K562 (cell line): ENCODE results near the gene TSHZ1. TPM values are rescaled to one million over a fixed set of nuclear protein-coding genes. Genes with fewer than 3 reads are reported as not detected.

Experiments
- ATAC-seq: fragments of 200-7000 bp; cut with Tn5 transposase; 3 replicates; pipeline ENCODE4 v1.9.1; 2020; ENCODE audit warnings: moderate library complexity
- BruUV-seq: library from RNA; stranded (reverse); fragments of 400-500 nt; replicated peaks from 2 replicates; lab custom pipeline; 2021; lab: Mats Ljungman, UMichigan
- CTCF ChIA-PET: fragments of 300-600 bp; formaldehyde crosslinking; extraction: SDS; loops from one replicate; lab custom pipeline; 2021; ENCODE audit warnings: low intra/inter-chr PET ratio; lab: Yijun Ruan, JAX
- POLR2A ChIA-PET: fragments of 300-600, 350-650 bp; sonication (Branson Sonifier 250); formaldehyde crosslinking; extraction: SDS; loops from one replicate; lab custom pipeline; 2021; ENCODE audit warnings: antibody characterized with exemption, inconsistent platforms; lab: Yijun Ruan, JAX
- DNase-seq, 4 experiments: peaks; one replicate each; pipeline versions ENCODE4 v3.0.0 to v3.0.0-alpha.2; 2011 to 2018; ENCODE audit warnings: low spot score in 3 of 4, mixed read lengths in 3 of 4; ENCODE audit errors: extremely low read depth in 1 of 4
- FAIRE-seq: peaks from 2 replicates; lab custom pipeline; 2011; peaks lifted over from hg19 to GRCh38; lab: Jason Lieb, UNC
- H2AFZ ChIP-seq: 2 replicates; pipeline ENCODE4 v1.6.0; 2011; ENCODE audit warnings: low read depth, low read length, control low read depth, inconsistent platforms
- H3K27ac ChIP-seq: fragments of 200-600 bp; 3 replicates; pipeline ENCODE4 v1.8.0; 2011; ENCODE audit warnings: low read depth, mild to moderate bottlenecking, control low read depth, inconsistent platforms, low read length, moderate library complexity, mixed read lengths; ENCODE audit errors: extremely low read depth
- H3K27me3 ChIP-seq, 2 experiments: fragments of 300-600 bp in 1 of 2; 2 replicates in 1 of 2; 3 replicates in 1 of 2; pipeline versions ENCODE4 v1.6.0 to v1.8.0; 2011; ENCODE audit warnings: inconsistent platforms in 2 of 2, low read length in 2 of 2, mild to moderate bottlenecking in 1 of 2, mixed read lengths in 1 of 2, moderate library complexity in 1 of 2; ENCODE audit not compliant: control insufficient read depth in 2 of 2, insufficient read depth in 2 of 2
- H3K36me3 ChIP-seq: fragments of 300-600 bp; 3 replicates; pipeline ENCODE4 v1.8.0; 2011; ENCODE audit warnings: mild to moderate bottlenecking, low read length, inconsistent platforms; ENCODE audit not compliant: control insufficient read depth, insufficient read depth
- H3K4me1 ChIP-seq, 2 experiments: fragments of 200-600 bp in 1 of 2; replicated peaks in 1 of 2; 2 replicates in 1 of 2; 3 replicates in 1 of 2; pipeline versions ENCODE4 v1.5.1 to v1.8.0; 2011; ENCODE audit warnings: inconsistent platforms in 2 of 2, low read length in 2 of 2, mild to moderate bottlenecking in 1 of 2, mixed read lengths in 1 of 2, moderate library complexity in 1 of 2; ENCODE audit not compliant: control insufficient read depth in 2 of 2, insufficient read depth in 2 of 2
- H3K4me2 ChIP-seq: 2 replicates; pipeline ENCODE4 v1.6.1; 2011; ENCODE audit warnings: low read length, control low read depth, inconsistent platforms, mixed read lengths; ENCODE audit not compliant: insufficient read depth
- H3K4me3 ChIP-seq: fragments of 200-600 bp; sonication (generic), shearing (Covaris generic); 2 replicates; pipeline ENCODE4 v1.5.1; 2016; ENCODE audit warnings: control low read depth, inconsistent platforms
- H3K79me2 ChIP-seq: fragments of 200-600 bp; 3 replicates; pipeline ENCODE4 v1.8.0; 2011; ENCODE audit warnings: low read length, inconsistent platforms; ENCODE audit not compliant: control insufficient read depth, insufficient read depth
- H3K9ac ChIP-seq, 2 experiments: 2 replicates each; pipeline versions ENCODE4 v1.6.0 to v1.6.1; 2011; ENCODE audit warnings: low read depth in 2 of 2, low read length in 2 of 2, control low read depth in 1 of 2, inconsistent platforms in 1 of 2, mild to moderate bottlenecking in 1 of 2, mixed read lengths in 1 of 2; ENCODE audit not compliant: insufficient read depth in 1 of 2
- H3K9me1 ChIP-seq: one replicate; pipeline ENCODE4 v1.6.0; 2011; ENCODE audit warnings: inconsistent platforms, mild to moderate bottlenecking, low read length, moderate library complexity; ENCODE audit not compliant: control insufficient read depth, insufficient read depth
- H3K9me3 ChIP-seq: replicated peaks from 2 replicates; pipeline ENCODE4 v1.5.1; 2011; ENCODE audit warnings: low read depth, low read length, inconsistent platforms; ENCODE audit not compliant: control insufficient read depth, insufficient read depth
- H4K20me1 ChIP-seq: replicated peaks from 2 replicates; pipeline ENCODE4 v1.6.1; 2011; ENCODE audit warnings: low read length, inconsistent platforms, mixed read lengths; ENCODE audit not compliant: control insufficient read depth, insufficient read depth
- ASH1L ChIP-seq: fragments of 450-650 bp; IDR thresholded peaks from 2 replicates; pipeline ENCODE4 v1.6.1; 2018; ENCODE audit warnings: borderline replicate concordance, mild to moderate bottlenecking, low read depth; ENCODE audit not compliant: partially characterized antibody
- ATF1 ChIP-seq, 2 experiments: fragments of 450-650 bp in 1 of 2; IDR thresholded peaks; 2 replicates each; pipeline ENCODE4 v1.6.1; 2016; ENCODE audit warnings: missing compliant biosample characterization in 1 of 2, missing genetic modification characterization in 1 of 2
- MCM5 ChIP-seq: fragments of 450-650 bp; IDR thresholded peaks from 2 replicates; pipeline ENCODE4 v1.6.1; 2016; ENCODE audit warnings: low read depth
- WGBS: fragments of 100-300 bp; shearing (Covaris generic); methylation state at CpG from one replicate; pipeline ENCODE4 v1.1.6; 2016; ENCODE audit warnings: low coverage, mixed read lengths; ENCODE audit not compliant: insufficient coverage; ENCODE audit errors: missing lambda C conversion rate; 5-methylcytosine and 5-hydroxymethylcytosine counted together
- in situ Hi-C: fragments of 300-500 bp; cut with MboI; formaldehyde crosslinking; loops from 4 replicates; pipeline ENCODE4 v1.15.0; 2018; ENCODE audit warnings: inconsistent platforms, mixed read lengths
- intact Hi-C: fragments of 100-400 bp; cut with micrococcal nuclease; formaldehyde crosslinking; loops from 2 replicates; pipeline ENCODE4 v1.14.2; 2022
- polyA plus RNA-seq, 8 experiments: library from polyadenylated mRNA; depleted of rRNA in 4 of 8; stranded (reverse) in 5 of 8; unstranded in 3 of 8; fragments of >200 nt; fragmentation: Nextera tagmentation in 2 of 8; fragmentation: Illumina TruSeq in 1 of 8; extraction: Ambion mirVana in 2 of 8; extraction: Trizol in 1 of 8; gene quantifications; 2 replicates each; pipeline versions ENCODE4 v1.2.1 to v1.2.3, GENCODE V29; 2011 to 2014; ENCODE audit warnings: inconsistent platforms in 1 of 8, missing spikeins in 1 of 8
- total RNA-seq, 7 experiments: library from RNA; depleted of rRNA in 6 of 7; stranded (reverse); fragments of >200 nt in 6 of 7; fragmentation: Illumina TruSeq in 2 of 7; extraction: Trizol in 2 of 7; gene quantifications; 2 replicates each; pipeline versions ENCODE4 v1.2.1 to v1.2.3, GENCODE V29; 2011 to 2021; ENCODE audit warnings: low replicate concordance in 1 of 7
- TF ChIP-seq, protein P1 (sequence below): fragments of 200-600 bp; sonication (generic); IDR thresholded peaks from one replicate; pipeline ENCODE4 v1.6.1; 2012; ENCODE audit warnings: mild to moderate bottlenecking, low read depth, low read length, inconsistent platforms

TSHZ1 gene
- total and polyA plus RNA-seq, 9 of the 15 experiments (the other 6 are each of a cell fraction or from before 2014, with no cell fraction given) = 1.1 to 7.2 (median 2.7) TPM

DNA sequence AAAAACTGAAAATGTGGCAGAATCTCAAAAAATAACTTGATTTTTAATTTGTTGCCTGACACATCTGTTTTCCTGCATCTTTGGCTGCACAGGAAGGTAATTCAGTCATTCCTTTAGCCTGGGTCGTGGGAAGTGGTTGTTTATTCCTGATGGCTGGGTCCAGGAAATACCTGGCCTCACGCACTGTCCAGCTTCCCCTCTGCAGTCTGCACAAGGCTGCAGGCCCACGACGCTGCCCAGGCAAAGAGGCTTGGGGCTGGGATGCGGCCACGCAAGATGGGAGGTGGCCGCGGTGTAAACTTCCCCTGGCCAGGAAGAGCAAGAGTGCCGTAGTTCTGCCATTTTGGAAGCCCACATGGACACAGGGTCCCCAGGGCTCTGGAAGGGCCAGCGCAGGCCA, 28.2 kb downstream of the TSHZ1 start:
- Histone ChIP-seq H2AFZ (no peak overlapping the region), H3K9me1 (no peaks in the 10 kb centered on the region), H3K9ac (no peak overlapping the region), H3K4me2 (no peak overlapping the region), H3K27me3 (no peaks in the 10 kb centered on the region), H3K4me1 (peaks cover 0 to 2% of the 10 kb centered on the region in 2 experiments; a peak in 1 of 5 replicates), H3K27ac (no peak overlapping the region), H3K4me3 (no peak overlapping the region), H4K20me1 (no peaks in the 10 kb centered on the region), H3K79me2 (no peaks in the 10 kb centered on the region), H3K9me3 (no peaks in the 10 kb centered on the region), H3K36me3 (no peaks in the 10 kb centered on the region)
- no peak for DNase-seq
- in situ Hi-C loops (no loop called here), intact Hi-C loops (no loop called here)
- WGBS = 60% methylated on average over 2 of the region's 10 CpGs
- ATAC-seq = no peak
- FAIRE-seq = no peak
- POLR2A ChIA-PET = no interaction called here
- no TSS peak for BruUV-seq
- CTCF ChIA-PET = no interaction called here
- TF ChIP-seq ASH1L (no peak), MCM5 (no peak), ATF1 (CRISPR knock-in tag; IDR thresholded peaks at IDR 0.05) (no peak), ATF1 (tag; IDR thresholded peaks at IDR 0.05) (no peak)
- TF ChIP-seq, protein P1, sequence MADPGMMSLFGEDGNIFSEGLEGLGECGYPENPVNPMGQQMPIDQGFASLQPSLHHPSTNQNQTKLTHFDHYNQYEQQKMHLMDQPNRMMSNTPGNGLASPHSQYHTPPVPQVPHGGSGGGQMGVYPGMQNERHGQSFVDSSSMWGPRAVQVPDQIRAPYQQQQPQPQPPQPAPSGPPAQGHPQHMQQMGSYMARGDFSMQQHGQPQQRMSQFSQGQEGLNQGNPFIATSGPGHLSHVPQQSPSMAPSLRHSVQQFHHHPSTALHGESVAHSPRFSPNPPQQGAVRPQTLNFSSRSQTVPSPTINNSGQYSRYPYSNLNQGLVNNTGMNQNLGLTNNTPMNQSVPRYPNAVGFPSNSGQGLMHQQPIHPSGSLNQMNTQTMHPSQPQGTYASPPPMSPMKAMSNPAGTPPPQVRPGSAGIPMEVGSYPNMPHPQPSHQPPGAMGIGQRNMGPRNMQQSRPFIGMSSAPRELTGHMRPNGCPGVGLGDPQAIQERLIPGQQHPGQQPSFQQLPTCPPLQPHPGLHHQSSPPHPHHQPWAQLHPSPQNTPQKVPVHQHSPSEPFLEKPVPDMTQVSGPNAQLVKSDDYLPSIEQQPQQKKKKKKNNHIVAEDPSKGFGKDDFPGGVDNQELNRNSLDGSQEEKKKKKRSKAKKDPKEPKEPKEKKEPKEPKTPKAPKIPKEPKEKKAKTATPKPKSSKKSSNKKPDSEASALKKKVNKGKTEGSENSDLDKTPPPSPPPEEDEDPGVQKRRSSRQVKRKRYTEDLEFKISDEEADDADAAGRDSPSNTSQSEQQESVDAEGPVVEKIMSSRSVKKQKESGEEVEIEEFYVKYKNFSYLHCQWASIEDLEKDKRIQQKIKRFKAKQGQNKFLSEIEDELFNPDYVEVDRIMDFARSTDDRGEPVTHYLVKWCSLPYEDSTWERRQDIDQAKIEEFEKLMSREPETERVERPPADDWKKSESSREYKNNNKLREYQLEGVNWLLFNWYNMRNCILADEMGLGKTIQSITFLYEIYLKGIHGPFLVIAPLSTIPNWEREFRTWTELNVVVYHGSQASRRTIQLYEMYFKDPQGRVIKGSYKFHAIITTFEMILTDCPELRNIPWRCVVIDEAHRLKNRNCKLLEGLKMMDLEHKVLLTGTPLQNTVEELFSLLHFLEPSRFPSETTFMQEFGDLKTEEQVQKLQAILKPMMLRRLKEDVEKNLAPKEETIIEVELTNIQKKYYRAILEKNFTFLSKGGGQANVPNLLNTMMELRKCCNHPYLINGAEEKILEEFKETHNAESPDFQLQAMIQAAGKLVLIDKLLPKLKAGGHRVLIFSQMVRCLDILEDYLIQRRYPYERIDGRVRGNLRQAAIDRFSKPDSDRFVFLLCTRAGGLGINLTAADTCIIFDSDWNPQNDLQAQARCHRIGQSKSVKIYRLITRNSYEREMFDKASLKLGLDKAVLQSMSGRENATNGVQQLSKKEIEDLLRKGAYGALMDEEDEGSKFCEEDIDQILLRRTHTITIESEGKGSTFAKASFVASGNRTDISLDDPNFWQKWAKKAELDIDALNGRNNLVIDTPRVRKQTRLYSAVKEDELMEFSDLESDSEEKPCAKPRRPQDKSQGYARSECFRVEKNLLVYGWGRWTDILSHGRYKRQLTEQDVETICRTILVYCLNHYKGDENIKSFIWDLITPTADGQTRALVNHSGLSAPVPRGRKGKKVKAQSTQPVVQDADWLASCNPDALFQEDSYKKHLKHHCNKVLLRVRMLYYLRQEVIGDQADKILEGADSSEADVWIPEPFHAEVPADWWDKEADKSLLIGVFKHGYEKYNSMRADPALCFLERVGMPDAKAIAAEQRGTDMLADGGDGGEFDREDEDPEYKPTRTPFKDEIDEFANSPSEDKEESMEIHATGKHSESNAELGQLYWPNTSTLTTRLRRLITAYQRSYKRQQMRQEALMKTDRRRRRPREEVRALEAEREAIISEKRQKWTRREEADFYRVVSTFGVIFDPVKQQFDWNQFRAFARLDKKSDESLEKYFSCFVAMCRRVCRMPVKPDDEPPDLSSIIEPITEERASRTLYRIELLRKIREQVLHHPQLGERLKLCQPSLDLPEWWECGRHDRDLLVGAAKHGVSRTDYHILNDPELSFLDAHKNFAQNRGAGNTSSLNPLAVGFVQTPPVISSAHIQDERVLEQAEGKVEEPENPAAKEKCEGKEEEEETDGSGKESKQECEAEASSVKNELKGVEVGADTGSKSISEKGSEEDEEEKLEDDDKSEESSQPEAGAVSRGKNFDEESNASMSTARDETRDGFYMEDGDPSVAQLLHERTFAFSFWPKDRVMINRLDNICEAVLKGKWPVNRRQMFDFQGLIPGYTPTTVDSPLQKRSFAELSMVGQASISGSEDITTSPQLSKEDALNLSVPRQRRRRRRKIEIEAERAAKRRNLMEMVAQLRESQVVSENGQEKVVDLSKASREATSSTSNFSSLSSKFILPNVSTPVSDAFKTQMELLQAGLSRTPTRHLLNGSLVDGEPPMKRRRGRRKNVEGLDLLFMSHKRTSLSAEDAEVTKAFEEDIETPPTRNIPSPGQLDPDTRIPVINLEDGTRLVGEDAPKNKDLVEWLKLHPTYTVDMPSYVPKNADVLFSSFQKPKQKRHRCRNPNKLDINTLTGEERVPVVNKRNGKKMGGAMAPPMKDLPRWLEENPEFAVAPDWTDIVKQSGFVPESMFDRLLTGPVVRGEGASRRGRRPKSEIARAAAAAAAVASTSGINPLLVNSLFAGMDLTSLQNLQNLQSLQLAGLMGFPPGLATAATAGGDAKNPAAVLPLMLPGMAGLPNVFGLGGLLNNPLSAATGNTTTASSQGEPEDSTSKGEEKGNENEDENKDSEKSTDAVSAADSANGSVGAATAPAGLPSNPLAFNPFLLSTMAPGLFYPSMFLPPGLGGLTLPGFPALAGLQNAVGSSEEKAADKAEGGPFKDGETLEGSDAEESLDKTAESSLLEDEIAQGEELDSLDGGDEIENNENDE = no peak
